K562 (cell line): ENCODE measurements around the gene USHBP1. TPM values are rescaled to one million over a fixed set of nuclear protein-coding genes. Genes with fewer than 3 reads are reported as not detected.

Experiments
- ATAC-seq: fragments of 200-7000 bp; cut with Tn5 transposase; 3 replicates; pipeline ENCODE4 v1.9.1; 2020; ENCODE audit warnings: moderate library complexity
- BruUV-seq: library from RNA; stranded (reverse); fragments of 400-500 nt; replicated peaks from 2 replicates; lab custom pipeline; 2021; lab: Mats Ljungman, UMichigan
- CTCF ChIA-PET: fragments of 300-600 bp; formaldehyde crosslinking; extraction: SDS; loops from one replicate; lab custom pipeline; 2021; ENCODE audit warnings: low intra/inter-chr PET ratio; lab: Yijun Ruan, JAX
- POLR2A ChIA-PET: fragments of 300-600, 350-650 bp; sonication (Branson Sonifier 250); formaldehyde crosslinking; extraction: SDS; loops from one replicate; lab custom pipeline; 2021; ENCODE audit warnings: antibody characterized with exemption, inconsistent platforms; lab: Yijun Ruan, JAX
- DNase-seq, 4 experiments: peaks; one replicate each; pipeline versions ENCODE4 v3.0.0 to v3.0.0-alpha.2; 2011 to 2018; ENCODE audit warnings: low spot score in 3 of 4, mixed read lengths in 3 of 4; ENCODE audit errors: extremely low read depth in 1 of 4
- FAIRE-seq: peaks from 2 replicates; lab custom pipeline; 2011; peaks lifted over from hg19 to GRCh38; lab: Jason Lieb, UNC
- H2AFZ ChIP-seq: 2 replicates; pipeline ENCODE4 v1.6.0; 2011; ENCODE audit warnings: low read depth, low read length, control low read depth, inconsistent platforms
- H3K27ac ChIP-seq: fragments of 200-600 bp; 3 replicates; pipeline ENCODE4 v1.8.0; 2011; ENCODE audit warnings: low read depth, mild to moderate bottlenecking, control low read depth, inconsistent platforms, low read length, moderate library complexity, mixed read lengths; ENCODE audit errors: extremely low read depth
- H3K27me3 ChIP-seq, 2 experiments: fragments of 300-600 bp in 1 of 2; 2 replicates in 1 of 2; 3 replicates in 1 of 2; pipeline versions ENCODE4 v1.6.0 to v1.8.0; 2011; ENCODE audit warnings: inconsistent platforms in 2 of 2, low read length in 2 of 2, mild to moderate bottlenecking in 1 of 2, mixed read lengths in 1 of 2, moderate library complexity in 1 of 2; ENCODE audit not compliant: control insufficient read depth in 2 of 2, insufficient read depth in 2 of 2
- H3K36me3 ChIP-seq: fragments of 300-600 bp; 3 replicates; pipeline ENCODE4 v1.8.0; 2011; ENCODE audit warnings: mild to moderate bottlenecking, low read length, inconsistent platforms; ENCODE audit not compliant: control insufficient read depth, insufficient read depth
- H3K4me1 ChIP-seq, 2 experiments: fragments of 200-600 bp in 1 of 2; replicated peaks in 1 of 2; 2 replicates in 1 of 2; 3 replicates in 1 of 2; pipeline versions ENCODE4 v1.5.1 to v1.8.0; 2011; ENCODE audit warnings: inconsistent platforms in 2 of 2, low read length in 2 of 2, mild to moderate bottlenecking in 1 of 2, mixed read lengths in 1 of 2, moderate library complexity in 1 of 2; ENCODE audit not compliant: control insufficient read depth in 2 of 2, insufficient read depth in 2 of 2
- H3K4me2 ChIP-seq: 2 replicates; pipeline ENCODE4 v1.6.1; 2011; ENCODE audit warnings: low read length, control low read depth, inconsistent platforms, mixed read lengths; ENCODE audit not compliant: insufficient read depth
- H3K4me3 ChIP-seq: fragments of 200-600 bp; sonication (generic), shearing (Covaris generic); 2 replicates; pipeline ENCODE4 v1.5.1; 2016; ENCODE audit warnings: control low read depth, inconsistent platforms
- H3K79me2 ChIP-seq: fragments of 200-600 bp; 3 replicates; pipeline ENCODE4 v1.8.0; 2011; ENCODE audit warnings: low read length, inconsistent platforms; ENCODE audit not compliant: control insufficient read depth, insufficient read depth
- H3K9ac ChIP-seq, 2 experiments: 2 replicates each; pipeline versions ENCODE4 v1.6.0 to v1.6.1; 2011; ENCODE audit warnings: low read depth in 2 of 2, low read length in 2 of 2, control low read depth in 1 of 2, inconsistent platforms in 1 of 2, mild to moderate bottlenecking in 1 of 2, mixed read lengths in 1 of 2; ENCODE audit not compliant: insufficient read depth in 1 of 2
- H3K9me1 ChIP-seq: one replicate; pipeline ENCODE4 v1.6.0; 2011; ENCODE audit warnings: inconsistent platforms, mild to moderate bottlenecking, low read length, moderate library complexity; ENCODE audit not compliant: control insufficient read depth, insufficient read depth
- H3K9me3 ChIP-seq: replicated peaks from 2 replicates; pipeline ENCODE4 v1.5.1; 2011; ENCODE audit warnings: low read depth, low read length, inconsistent platforms; ENCODE audit not compliant: control insufficient read depth, insufficient read depth
- H4K20me1 ChIP-seq: replicated peaks from 2 replicates; pipeline ENCODE4 v1.6.1; 2011; ENCODE audit warnings: low read length, inconsistent platforms, mixed read lengths; ENCODE audit not compliant: control insufficient read depth, insufficient read depth
- EP400 ChIP-seq: fragments of 450-650 bp; IDR thresholded peaks from 2 replicates; pipeline ENCODE4 v1.6.1; 2017; ENCODE audit warnings: antibody characterized with exemption, mild to moderate bottlenecking, moderate library complexity
- KDM1A ChIP-seq, 2 experiments: fragments of 450-650 bp; IDR thresholded peaks; 2 replicates each; pipeline ENCODE4 v1.6.1; 2016; ENCODE audit warnings: mild to moderate bottlenecking in 2 of 2
- MNT ChIP-seq, 2 experiments: fragments of 450-650 bp; conservative IDR thresholded peaks; 2 replicates each; pipeline ENCODE4 v1.6.1; 2017; ENCODE audit warnings: mild to moderate bottlenecking in 2 of 2, moderate library complexity in 2 of 2
- NBN ChIP-seq: fragments of 450-650 bp; IDR thresholded peaks from 2 replicates; pipeline ENCODE4 v1.6.1; 2016; ENCODE audit warnings: low read depth, mild to moderate bottlenecking
- POLR2B ChIP-seq: fragments of 450-650 bp; IDR thresholded peaks from 2 replicates; pipeline ENCODE4 v1.6.1; 2018; ENCODE audit warnings: low read depth; ENCODE audit not compliant: partially characterized antibody
- RHOXF2B ChIP-seq: fragments of 250-450 bp; sonication (Bioruptor Pico); conservative IDR thresholded peaks from 2 replicates; pipeline ENCODE4 v1.5.1; 2021
- SNAPC5 ChIP-seq: fragments of 250-450 bp; sonication (Bioruptor Pico); IDR thresholded peaks from 2 replicates; pipeline ENCODE4 v1.8.0; 2021; ENCODE audit warnings: moderate library complexity, mild to moderate bottlenecking, inconsistent platforms
- THRB ChIP-seq: fragments of 450-650 bp; formaldehyde crosslinking; conservative IDR thresholded peaks from 2 replicates; pipeline ENCODE4 v1.4.0; 2022; ENCODE audit warnings: mild to moderate bottlenecking, missing genetic modification characterization
- TRIM25 ChIP-seq: fragments of 450-650 bp; IDR thresholded peaks from 2 replicates; pipeline ENCODE4 v1.7.0; 2016; ENCODE audit warnings: borderline replicate concordance
- WGBS: fragments of 100-300 bp; shearing (Covaris generic); methylation state at CpG from one replicate; pipeline ENCODE4 v1.1.6; 2016; ENCODE audit warnings: low coverage, mixed read lengths; ENCODE audit not compliant: insufficient coverage; ENCODE audit errors: missing lambda C conversion rate; 5-methylcytosine and 5-hydroxymethylcytosine counted together
- in situ Hi-C: fragments of 300-500 bp; cut with MboI; formaldehyde crosslinking; loops from 4 replicates; pipeline ENCODE4 v1.15.0; 2018; ENCODE audit warnings: inconsistent platforms, mixed read lengths
- intact Hi-C: fragments of 100-400 bp; cut with micrococcal nuclease; formaldehyde crosslinking; loops from 2 replicates; pipeline ENCODE4 v1.14.2; 2022
- polyA plus RNA-seq, 8 experiments: library from polyadenylated mRNA; depleted of rRNA in 4 of 8; stranded (reverse) in 5 of 8; unstranded in 3 of 8; fragments of >200 nt; fragmentation: Nextera tagmentation in 2 of 8; fragmentation: Illumina TruSeq in 1 of 8; extraction: Ambion mirVana in 2 of 8; extraction: Trizol in 1 of 8; gene quantifications; 2 replicates each; pipeline versions ENCODE4 v1.2.1 to v1.2.3, GENCODE V29; 2011 to 2014; ENCODE audit warnings: inconsistent platforms in 1 of 8, missing spikeins in 1 of 8
- total RNA-seq, 7 experiments: library from RNA; depleted of rRNA in 6 of 7; stranded (reverse); fragments of >200 nt in 6 of 7; fragmentation: Illumina TruSeq in 2 of 7; extraction: Trizol in 2 of 7; gene quantifications; 2 replicates each; pipeline versions ENCODE4 v1.2.1 to v1.2.3, GENCODE V29; 2011 to 2021; ENCODE audit warnings: low replicate concordance in 1 of 7

The USHBP1 gene
- total and polyA plus RNA-seq, 9 of the 15 experiments (the other 6 are each of a cell fraction or from before 2014, with no cell fraction given) = 0.03 to 0.10 (median 0.05) TPM; not detected in 5

GRCh38 chr19:17225053-17225452 is 39.5 kb downstream of the USHBP1 start:
- Histone ChIP-seq H3K4me1 (peaks cover 13 to 39% of the 10 kb centered on the region in 2 experiments; a peak in 4 of 5 replicates), H3K9ac (peak overlapping the region in 1 of 2 experiments; percentile 29; a peak in 1 of 4 replicates), H4K20me1 (no peaks in the 10 kb centered on the region), H3K27ac (peak overlapping the region; percentile 88; the same call in 1 of the 3 replicates), H2AFZ (peak overlapping the region; percentile 34; the same call in 1 of the 2 replicates), H3K4me2 (peak overlapping the region; percentile 90; the same call in 1 of the 2 replicates), H3K4me3 (no peak overlapping the region), H3K9me3 (no peaks in the 10 kb centered on the region), H3K27me3 (no peaks in the 10 kb centered on the region), H3K79me2 (peaks cover 16% of the 10 kb centered on the region), H3K36me3 (peaks cover 15% of the 10 kb centered on the region; the same call in 2 of the 3 replicates), H3K9me1 (no peaks in the 10 kb centered on the region)
- ChIA-PET POLR2A (interaction anchor here (3.4 to 11.9 kb wide), 2 partner anchors 10 to 14 kb away, joined by 31 to 129 read pairs; partner anchors contain the start of gene USE1), CTCF (no interaction called here)
- 0 out of 4 replicates have a peak, but pooled peaks of 1 of the 2 experiments have one; percentile 28 for TF ChIP-seq KDM1A (IDR thresholded peaks at IDR 0.05)
- TF ChIP-seq NBN = no peak
- FAIRE-seq = no peak
- 95% methylated on average over 9 of the region's 10 CpGs for WGBS
- in situ Hi-C loops (no loop called here), intact Hi-C loops (loop anchor here (5.0 kb wide), 1 partner anchor 42 kb away; the partner anchor contains the start of gene BABAM1)
- no TSS peak for BruUV-seq
- no peak for ATAC-seq
- no peak for DNase-seq

GRCh38 chr19:17220207-17220758 is 44.3 kb downstream of the USHBP1 start:
- ATAC-seq (peak; percentile 80), FAIRE-seq (peak; percentile 82), DNase-seq (peak; percentile 59 to 85 (median 66))
- Histone ChIP-seq H3K9me1 (peaks cover 3% of the 10 kb centered on the region), H3K79me2 (peaks cover 9% of the 10 kb centered on the region), H3K4me1 (peaks cover 13 to 29% of the 10 kb centered on the region in 2 experiments), H4K20me1 (no peaks in the 10 kb centered on the region), H3K4me3 (no peak overlapping the region), H3K27me3 (no peaks in the 10 kb centered on the region), H3K36me3 (peaks cover 24% of the 10 kb centered on the region; the same call in 2 of the 3 replicates), H3K9ac (peak overlapping the region; percentile 71 to 92), H3K4me2 (peak overlapping the region; percentile 63), H3K27ac (peak overlapping the region; percentile 84), H3K9me3 (no peaks in the 10 kb centered on the region), H2AFZ (peak overlapping the region; percentile 87)
- ChIA-PET CTCF (no interaction called here), POLR2A (interaction anchor here (0.6 to 11.9 kb wide), 7 partner anchors 9 to 1834 kb away, joined by 3 to 129 read pairs (median 3); partner anchors contain the start of gene GTPBP3)
- in situ Hi-C loops = no loop called here
- intact Hi-C loops = no loop called here
- WGBS = 24% methylated on average over 13 of the region's 14 CpGs
- BruUV-seq = no TSS peak
- TF ChIP-seq SNAPC5 (no peak), MNT (conservative IDR thresholded peaks at IDR 0.05) (peak in 1 of 2 experiments; percentile 37; a peak in 1 of 4 replicates), RHOXF2B (CRISPR knock-in tag) (no peak), THRB (0 out of 2 replicates have a peak, but pooled peaks have one; percentile 11), POLR2B (peak; percentile 60), EP400 (peak; percentile 59), TRIM25 (no peak)
